HG02981 (cell line): ENCODE measurements around the gene ATL2.
"Not testable (repeated sequence)": the region's sequence is repeated elsewhere in the genome, so short reads cannot be mapped to it uniquely, and the experiment has no call there.

Experiments used
- ATAC-seq: cut with Tn5 transposase; IDR thresholded peaks from one replicate; pipeline ENCODE4 v1.9.1; 2021; ENCODE audit warnings: mild to moderate bottlenecking, moderate library complexity; ENCODE audit not compliant: unreplicated experiment

Gene ATL2

DNA sequence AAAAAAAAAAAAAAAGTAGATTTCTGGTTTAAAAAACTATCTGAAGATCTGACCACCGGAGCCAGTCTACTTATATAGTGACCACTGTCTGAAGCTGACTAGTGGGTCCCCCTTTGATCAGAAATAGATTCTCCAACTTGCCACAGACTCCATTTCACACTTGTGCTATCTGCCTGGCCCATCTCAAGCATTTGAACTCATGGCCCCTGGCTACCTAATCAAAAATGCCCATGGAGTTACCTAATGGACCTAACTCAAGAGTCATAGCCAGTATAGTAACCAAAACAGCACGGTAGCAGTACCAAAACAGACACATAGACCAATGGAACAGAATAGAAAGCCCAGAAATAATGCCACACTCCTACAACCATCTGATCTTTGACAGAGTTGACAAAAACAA is 17.0 kb upstream of the ATL2 start:
- no peak for ATAC-seq

DNA sequence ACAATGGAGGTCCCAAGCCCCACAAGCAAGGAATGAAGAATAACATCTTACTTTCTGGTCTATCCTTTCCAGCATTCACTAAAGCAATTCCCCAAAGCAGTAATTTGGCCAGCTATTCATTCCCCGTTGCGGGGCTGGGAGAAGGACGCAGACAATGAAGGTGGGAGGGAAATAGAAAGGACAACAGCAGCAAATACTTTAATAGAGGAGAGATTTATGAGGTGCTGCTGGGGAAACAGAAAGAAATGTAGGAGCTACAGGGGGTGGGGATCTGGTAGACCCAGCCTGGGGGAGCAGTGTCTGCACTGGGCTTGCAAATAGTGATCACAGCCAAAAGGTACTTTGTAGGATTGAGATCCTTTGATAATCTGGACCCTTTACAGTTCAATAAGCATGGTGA is 13.9 kb upstream of the ATL2 start:
- no peak for ATAC-seq

DNA sequence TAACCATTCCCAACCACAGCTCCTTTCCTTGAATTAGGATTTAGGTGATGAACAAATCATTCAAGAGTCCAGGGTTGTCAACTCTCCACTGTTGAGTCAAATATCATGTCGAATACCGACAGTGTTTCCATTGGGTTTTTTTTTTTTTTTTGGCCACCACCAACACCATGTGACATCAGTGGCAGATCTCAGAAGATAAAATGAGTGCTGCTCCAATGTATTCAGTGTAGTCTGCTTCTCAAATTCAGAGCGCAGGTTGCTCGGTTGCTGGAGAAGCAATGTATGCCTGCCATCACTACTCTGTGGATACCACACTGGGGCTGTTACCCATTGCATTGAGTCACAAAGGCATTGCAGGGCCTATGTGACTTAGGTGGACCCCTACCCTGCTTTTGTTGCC is 10.8 kb upstream of the ATL2 start:
- no peak for ATAC-seq

DNA sequence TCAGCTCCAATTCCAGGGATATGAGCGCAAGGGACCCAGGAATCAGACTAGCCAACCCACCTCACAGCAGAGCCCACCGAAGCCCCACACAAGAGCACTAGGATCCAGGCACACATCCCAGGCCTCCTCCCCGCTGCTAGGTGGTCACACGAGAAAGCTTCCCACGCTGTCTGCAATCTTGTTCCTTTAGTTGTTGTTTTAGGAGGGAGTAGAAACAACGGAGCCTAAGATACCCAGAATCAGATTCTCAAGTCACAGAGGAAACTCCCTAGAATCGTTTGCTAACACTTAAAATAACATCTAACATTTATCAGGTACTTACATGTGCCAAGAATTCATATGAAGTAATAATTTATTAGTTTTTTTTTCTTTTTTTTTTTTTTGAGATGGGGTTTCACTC is 9.7 kb upstream of the ATL2 start:
- ATAC-seq: no peak

DNA sequence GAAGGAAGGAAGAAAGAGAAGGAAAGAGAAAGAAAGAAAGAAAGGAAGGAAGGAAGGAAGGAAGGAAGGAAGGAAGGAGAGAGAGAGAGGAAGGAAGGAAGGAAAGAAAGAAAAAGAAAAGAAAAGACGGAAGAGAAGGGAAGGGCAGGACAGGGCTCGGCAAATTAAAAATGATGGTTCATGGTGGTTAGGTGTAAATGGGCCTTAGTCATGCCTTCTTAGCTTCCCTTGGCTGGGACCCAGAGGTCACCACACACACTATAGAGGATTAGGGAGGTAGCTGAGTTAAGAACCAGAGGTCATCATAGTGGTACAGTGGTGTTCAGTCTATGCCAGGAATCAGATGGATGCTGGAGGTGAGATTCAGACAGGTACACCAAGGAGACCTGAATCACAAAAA is 9.3 kb upstream of the ATL2 start:
- no peak for ATAC-seq

DNA sequence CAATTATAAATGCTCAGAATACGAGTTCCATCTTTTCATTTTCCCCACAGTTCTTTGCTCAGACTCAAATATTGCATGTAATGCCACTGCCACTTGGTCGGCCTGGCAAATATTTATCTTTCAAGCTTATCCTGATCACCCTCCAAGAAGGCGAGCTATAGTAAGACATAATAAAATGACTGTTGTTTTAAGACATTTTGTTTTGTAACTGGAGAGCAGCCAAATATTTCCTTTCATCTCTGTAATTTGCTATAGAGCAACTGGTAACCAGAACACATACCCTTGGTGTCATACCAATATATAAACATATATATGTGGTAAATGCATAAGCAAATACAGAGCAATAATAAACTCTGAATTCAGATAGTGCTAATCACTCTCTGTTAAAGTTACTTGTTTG is 7.3 kb upstream of the ATL2 start:
- no peak for ATAC-seq

DNA sequence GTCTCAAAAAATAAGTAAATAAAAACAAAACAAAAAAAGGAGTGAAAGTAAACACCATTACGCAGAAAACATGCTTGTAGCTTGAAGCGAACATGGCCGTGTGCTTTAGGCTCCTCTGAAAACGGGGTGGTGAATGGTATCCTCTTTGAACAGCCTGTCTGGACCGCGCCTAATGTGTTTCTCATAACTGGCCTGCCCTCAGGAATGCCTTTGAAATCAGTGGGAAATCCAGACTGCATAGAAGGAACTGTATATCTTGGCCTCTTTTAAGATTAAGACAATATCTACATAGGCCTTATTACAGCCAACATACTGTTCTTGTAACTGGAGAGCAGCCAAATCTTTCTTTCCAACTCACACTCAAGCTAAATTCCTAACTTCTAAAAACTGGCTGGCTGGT is 6.7 kb upstream of the ATL2 start:
- ATAC-seq: not testable (repeated sequence)

DNA sequence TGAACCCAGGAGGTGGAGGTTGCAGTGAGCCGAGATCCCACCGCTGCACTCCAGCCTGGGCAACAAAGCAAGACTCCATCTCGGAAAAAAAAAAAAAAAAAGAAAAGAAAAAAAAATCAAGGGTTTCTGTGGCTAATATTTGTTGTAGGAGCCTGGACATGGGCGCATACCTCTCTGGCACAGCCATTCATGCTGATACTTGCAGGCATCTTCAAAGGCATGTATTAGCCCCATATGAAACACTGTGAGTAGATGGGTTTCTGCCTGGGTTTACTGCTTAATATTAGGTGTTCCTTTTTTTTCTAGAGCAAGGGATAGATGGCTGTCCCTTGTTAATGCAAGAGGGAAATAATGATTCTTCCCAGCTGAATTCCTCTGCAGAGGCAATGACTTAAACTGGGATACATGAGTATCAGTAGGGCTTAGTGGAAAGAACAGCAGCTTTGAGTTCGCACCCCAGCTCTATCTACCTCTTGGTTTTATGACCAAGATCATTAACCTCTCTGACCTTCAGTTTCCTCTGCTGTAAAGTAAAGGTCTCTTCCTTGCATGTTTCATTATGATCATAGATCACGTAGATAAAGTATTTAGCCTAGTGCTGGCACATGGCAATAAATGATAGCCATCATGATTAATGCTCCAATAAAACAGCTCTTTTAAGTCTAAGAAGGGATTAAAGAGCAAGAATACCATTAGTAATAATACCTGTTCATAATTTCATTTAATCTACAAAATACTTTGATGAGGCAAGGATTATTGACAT is 4.5 kb upstream of the ATL2 start:
- no peak for ATAC-seq

DNA sequence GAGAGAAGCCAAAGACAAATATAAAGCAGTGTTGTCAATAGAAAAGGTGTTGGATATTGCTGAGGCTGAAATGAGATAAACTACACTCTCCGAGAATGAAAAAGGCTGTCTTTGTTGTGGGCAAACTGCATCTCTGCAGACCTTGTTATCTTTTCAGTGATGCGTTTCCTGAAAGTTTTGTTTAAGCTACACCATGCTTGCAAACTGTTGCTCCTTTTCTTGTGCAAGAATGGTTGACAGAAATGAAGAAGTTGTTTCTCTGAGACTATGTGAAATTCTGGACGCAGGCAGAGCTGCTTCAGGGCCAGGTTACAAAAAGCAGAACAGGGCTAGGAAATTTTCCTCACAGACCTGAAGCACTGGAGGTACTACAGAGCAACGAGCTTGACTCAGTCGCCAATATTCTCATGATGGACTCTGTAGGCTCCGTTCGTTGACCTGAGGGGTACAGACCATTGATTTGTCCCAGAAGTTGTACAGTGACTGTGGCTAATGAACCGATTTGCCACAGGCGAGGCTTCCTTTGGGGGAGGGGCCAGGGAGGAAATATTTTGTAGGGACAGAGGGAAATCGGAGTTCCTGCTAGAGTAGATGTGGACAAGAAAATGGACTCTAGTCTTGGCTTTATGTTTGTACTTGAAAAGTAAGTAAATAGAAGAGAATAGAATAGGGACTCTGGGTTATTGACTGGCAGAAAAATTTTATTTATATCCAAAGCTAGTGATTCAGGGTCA is 3.5 kb upstream of the ATL2 start:
- ATAC-seq: no peak

DNA sequence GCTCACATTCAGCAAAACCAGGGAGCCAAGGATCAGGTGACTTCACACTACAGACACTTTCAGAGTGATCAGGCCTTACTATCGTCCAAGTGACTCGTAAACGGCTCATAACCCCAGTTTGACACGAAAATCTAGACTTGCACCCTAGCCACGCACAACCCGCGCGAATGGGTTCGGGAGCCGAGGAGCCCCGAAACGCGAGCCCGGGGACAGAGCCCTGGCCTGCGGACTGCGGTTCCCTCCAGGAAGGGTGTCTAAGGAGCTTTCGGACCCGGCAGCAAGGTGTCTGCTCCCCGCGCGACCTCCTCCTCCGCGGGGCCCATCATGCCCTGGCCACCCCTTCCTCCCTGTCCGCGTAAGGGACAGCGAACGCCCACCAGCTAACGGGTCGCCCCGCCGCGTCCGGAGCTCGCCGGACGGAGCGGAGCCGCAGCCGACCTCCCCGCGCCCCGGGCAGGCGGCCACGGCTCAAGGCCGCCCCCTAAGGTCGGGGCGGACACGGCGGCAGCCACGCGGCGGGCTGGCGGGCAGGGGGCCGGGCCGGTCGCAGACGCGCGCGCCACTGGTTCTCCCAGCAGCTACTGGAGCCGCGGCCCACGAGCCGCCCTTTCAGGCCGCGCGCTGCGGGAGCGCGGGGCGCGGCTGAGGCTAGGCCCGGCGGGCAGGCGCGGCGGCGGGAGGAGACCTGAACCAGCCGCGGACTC is 575 bp downstream of the ATL2 start:
- peak; percentile 58 for ATAC-seq

DNA sequence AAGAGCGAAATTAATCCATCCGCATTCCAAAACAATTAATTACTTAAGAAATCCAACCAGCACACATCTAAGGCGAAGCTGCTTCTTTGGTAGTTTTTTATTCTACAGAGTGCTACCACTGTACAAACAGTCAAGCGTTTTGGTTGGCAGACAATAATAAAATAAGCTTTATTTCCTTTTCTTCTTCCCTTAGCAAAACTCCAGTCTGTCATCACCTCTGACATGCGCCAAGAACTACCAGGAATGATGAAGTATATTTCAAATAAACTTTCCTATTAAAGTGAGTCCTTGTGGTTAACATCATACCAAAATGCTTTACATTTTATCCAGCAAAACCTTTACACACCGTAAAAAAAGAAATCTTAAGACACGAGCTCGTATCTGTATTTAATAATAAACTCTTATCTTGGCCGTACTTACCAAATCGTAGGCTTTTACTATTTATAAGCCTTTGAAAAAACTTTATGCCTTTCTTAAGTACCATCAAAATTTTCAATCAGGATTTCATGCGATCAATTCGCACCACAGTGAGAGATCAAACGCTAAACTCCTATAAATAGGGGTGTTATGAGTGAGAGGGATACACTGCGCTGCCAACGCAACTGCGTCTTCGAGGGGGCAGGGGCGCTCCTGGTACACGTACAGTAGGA is 1.3 kb downstream of the ATL2 start:
- ATAC-seq: no peak

DNA sequence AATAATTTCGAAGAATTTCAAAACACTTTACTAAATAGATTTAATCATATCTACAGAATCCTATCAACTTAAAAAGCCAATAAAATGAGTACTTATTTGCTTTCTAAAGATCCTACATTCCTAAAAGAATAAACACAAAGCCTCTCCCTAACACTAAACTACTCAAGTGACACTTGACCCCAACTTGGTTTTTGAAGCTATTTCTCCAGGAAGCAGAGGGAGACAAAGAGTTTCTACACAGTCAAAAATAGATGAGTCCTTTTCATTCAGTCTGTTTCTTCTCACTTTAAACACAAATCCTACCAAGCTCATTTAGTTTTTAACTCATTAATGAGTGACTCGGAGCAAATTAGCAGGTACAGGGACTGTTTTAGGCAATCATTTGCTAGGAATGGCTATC is 2.1 kb downstream of the ATL2 start:
- ATAC-seq: no peak

DNA sequence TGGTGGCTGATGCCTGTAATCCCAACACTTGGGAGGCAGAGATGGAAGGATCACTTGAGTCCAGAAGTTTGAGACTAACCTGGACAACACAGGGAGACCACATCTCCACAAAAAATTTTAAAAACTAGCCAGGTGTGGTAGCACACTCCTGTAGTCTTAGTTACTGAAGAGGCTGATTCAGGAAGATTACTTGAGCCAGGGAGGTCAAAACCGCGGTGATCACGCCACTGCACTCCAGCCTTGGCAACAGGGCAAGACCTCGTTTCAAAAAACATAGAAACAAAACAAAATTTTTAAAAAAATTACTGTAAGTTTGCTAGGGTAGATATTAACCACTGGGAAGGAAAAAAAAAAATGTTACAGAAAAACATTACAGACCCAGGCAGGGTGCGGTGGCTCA is 5.8 kb downstream of the ATL2 start:
- ATAC-seq: no peak

DNA sequence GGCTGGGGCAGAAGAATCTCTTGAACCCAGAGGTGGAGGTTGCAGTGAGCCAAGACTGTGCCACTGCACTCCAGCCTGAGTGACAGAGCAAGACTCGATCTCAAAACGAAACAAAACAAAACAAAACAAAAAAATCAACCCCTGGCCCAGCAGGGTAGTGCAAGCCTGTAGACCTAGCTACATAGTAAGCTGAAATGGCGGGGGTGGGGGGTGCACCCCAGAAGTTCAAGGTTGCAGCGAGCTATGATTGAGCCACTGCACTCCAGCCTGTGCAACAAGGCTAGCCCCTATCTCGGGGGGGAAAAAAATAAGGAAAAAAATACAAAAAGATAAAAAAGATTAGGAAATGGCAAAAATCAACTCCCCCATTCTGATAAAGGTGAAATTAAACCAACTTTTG is 6.4 kb downstream of the ATL2 start:
- no peak for ATAC-seq

DNA sequence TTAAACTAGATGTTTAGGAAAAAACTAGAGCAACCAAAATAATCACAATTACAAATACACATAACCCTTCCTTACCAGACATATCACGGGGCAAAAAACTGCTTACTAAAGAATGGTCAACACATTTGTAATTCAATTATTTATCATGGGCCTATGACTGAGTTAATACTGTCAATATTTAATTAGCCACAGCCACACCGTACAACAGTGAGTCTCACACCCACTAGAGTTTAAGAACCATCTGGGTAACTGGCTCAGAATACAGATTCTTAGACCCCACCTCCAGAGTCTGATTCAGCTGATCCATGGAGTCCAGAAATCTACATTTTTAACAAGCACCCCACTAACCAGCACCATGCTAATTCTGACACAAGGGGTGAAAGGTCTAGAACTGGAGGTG is 14.8 kb downstream of the ATL2 start:
- no peak for ATAC-seq

DNA sequence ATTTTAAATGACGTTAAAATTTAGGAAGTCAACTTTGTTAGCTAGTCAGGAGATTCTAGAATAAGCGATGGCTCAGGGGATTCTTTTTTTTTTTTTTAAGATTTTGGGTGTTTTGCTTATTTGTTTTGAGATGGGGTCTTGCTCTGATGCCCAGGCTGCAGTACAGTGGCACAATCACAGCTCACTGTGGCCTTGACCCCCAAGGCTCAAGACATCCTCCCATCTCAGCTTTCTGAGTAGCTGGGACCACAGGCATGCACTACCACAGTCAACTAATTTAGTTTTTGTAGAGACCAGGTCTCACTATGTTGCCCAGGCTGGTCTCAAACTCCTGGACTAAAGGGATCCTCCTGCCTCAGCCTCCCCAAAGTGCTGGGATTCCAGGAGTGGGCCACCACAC is 16.9 kb downstream of the ATL2 start:
- no peak for ATAC-seq

DNA sequence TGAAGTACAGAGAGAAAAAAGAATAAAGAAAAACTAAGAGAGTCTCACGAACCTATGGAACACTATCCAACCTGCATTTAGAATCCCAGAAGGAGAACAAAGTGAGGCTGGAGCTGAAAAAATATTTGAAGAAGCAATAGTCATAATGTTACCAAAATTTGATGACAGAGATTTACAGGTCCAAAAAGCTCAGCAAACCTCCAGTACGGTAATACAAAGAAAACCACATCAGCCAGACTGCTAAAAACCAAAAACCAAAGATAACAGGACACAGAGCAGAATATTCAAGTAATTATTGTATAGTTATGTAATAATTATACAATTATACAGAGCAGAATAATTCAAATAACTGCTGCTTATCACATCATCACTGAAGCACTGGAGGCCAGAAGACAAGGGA is 23.7 kb downstream of the ATL2 start:
- ATAC-seq: no peak

DNA sequence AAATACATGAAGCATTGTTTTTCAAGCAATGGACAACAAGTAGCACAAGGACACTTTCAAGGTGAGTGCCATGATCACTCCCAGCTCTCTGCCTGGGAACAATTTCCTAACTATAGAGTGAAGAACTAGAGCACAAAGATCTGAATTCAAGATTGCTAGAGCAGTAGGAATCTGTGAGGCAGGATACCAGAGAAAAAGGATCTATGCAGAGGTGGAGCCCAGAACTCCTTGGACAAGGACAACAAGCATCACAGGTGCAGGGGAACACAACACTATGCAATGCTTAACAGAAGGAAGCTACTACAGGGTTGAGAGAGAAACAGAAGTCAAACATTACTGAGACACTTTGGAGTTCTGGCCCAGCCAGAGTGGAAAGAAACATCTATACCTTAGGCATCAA is 24.7 kb downstream of the ATL2 start:
- no peak for ATAC-seq

DNA sequence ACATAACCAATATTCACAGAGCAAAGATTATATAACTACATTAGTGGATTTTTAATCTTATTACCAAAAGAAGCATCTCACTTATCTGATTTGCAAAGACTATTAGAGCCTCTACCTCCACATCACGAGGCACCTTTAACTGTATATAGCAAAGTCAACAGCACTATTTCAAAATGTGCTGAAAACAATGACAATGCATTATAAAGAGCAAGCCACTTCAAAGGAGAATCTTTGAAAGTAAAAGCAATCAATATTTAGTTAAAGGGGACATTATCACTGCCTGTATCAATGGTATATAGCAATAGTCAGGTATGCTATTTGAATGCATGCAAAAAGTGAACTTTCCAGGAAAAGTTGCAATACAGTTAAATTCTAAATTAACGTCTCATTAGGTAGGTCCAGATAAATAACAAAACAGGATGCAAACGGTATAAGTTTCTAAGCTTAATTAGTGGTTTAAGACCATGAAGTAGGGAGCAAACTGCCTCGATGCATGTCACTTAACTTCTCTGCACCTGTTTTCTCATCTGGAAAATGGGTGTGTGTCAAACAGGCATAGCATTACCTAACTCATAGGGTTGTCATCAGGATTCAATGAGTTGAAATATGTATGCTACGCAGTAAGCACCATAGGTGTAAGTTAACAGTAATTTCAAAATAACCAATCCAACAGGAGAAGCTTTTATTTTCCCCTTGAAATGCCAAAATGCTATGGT is 31.6 kb downstream of the ATL2 start:
- no peak for ATAC-seq

DNA sequence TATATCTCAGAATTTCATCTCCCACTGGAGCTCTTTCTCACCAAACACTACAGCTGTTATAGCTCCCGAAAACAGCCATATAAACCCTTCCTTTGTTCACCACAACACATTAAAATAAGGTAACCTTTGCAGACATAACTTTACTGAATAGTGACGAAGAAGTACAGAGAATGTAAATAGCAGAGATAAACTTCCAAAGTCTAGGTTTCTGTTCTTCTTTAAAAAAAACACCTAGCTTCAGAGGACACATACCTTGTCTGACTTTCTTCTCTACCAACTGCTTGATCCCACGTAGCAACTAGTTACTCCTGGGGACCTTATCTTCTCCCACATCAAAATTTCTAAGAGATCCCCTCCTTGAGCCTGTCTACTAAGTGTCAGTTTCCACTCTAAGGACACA is 32.3 kb downstream of the ATL2 start:
- ATAC-seq: no peak

DNA sequence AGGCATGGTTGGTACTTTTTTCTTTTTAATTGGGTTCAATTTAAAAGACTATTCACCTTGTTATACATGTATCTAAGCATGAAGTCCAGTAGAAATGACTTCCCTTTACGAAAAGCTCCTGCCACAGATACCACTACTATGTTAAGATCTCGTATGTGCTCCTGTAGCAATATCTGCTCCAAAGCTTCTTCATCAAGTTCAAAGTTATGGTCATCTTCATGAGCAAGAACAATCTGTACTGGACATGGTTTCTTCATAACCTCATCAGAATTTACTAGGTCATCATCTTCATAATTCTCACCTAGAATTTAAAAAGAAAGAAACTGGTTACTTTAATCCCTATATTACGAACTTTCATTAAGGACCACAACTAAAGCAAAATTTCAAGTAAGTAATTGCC is 33.9 kb downstream of the ATL2 start:
- no peak for ATAC-seq
